SU-DHL-6 (cell line): ENCODE data around the gene GPR65.

Source experiments
- CTCF ChIP-seq: fragments of 200-600 bp; sonication (generic); IDR thresholded peaks from one replicate; pipeline ENCODE4 v1.5.1; 2017; ENCODE audit warnings: antibody characterized with exemption, mild to moderate bottlenecking, low read length, moderate library complexity; ENCODE audit not compliant: insufficient read depth, poor library complexity, severe bottlenecking
- EZH2phosphoT487 ChIP-seq: fragments of 200-600 bp; sonication (generic), shearing (Covaris generic); conservative IDR thresholded peaks from 2 replicates; pipeline ENCODE4 v1.6.1; 2018; ENCODE audit warnings: mild to moderate bottlenecking, antibody characterized with exemption, low read length, moderate library complexity, mixed read lengths

- TF ChIP-seq CTCF (no peak), EZH2phosphoT487 (no peak)
Measured at GRCh38 chr14:88004506-88005036, 364 bp upstream of the GPR65 start.
